CD4-positive, alpha-beta T cell treated with Interleukin-4 for 4 hours (primary cell): ENCODE results near the gene CD69.

Source experiments
- DNase-seq: peaks from one replicate; pipeline ENCODE4 v3.0.0-alpha.2; 2020

The CD69 gene

DNA sequence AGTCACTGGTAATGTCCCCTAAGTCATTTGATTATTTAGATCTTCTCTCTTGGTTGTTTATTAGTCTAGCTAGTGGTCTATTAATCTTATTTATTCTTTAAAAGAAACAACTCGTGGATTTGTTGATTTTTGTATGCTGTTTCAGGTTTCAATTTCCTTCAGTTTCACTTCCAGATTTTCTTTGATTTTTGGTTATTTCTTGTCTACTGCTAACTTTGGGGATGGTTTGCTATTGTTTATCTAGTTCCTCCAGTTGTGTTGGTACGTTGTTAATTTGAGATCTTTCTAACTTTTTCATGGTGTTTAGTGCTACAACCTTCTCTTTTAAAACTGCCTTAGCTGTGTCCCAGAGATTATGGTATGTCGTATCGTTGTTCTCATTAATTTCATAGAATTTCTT, 18.5 kb upstream of the CD69 start:
- no peak for DNase-seq

DNA sequence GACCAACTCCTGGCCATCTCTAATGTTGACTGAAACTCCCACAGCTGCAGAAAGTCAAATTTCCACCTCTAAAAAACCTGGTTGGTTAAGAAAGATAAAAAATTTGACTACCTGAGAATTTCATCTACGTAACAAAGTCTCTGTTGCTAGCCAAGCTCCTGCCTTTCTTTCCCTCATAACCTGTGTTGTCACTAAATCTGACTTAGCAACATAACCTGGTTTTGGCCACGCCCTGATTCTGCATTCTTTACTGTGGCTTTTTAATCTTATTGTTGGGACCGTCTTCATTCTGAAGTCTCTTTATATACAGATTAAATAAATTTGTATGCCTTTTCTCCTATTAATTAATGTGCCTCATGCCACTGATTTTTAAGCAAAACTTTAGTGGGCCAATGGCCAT, 16.1 kb upstream of the CD69 start:
- DNase-seq: no peak

DNA sequence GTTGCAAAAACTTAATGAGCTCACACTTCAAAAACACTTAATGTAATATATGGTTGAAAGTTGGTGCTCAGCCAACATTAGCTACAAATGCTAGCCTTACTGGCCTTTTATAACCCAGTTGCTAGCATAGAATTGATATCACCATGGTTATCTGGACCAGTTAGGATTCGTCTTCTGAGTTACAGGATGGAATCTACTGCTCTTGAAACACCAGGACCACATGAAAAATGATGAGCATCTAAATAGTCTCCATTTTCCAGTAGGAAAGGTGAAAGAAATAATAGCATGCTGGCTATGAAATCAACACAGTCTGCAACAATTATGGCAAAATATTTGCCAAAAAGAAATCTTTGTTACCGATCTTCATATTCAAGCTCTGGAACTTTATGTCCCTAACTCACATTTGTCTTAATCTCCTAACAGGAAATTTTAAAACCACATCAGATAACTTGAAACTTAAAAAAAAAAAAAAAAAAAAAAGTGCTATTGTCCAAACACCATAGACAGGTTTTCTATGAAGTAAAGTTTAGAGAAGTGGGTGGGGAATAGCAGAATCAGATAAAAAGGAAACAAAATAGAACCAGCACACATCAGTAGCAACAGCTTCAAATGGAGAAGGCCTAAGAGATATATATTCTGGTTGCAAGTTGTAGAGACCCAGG, 12.6 kb upstream of the CD69 start:
- no peak for DNase-seq

DNA sequence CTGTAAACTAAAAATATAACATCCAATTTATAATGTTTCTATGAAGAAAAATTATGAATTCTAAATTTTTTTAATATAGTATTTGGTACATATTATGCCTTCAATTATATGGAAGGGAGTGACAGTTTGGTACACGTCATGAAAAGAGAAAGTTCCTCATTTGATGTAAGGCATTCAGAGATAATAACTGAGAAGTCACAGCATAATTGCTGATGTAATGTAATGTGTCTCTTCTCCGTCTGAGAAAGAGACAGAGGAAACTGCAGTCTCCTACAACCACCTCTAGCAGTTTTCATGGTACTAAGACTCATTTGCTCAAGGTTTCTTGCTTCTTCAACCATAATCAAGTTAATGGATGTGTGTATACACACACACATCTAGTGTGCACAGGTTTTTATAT, 2.3 kb upstream of the CD69 start:
- no peak for DNase-seq

DNA sequence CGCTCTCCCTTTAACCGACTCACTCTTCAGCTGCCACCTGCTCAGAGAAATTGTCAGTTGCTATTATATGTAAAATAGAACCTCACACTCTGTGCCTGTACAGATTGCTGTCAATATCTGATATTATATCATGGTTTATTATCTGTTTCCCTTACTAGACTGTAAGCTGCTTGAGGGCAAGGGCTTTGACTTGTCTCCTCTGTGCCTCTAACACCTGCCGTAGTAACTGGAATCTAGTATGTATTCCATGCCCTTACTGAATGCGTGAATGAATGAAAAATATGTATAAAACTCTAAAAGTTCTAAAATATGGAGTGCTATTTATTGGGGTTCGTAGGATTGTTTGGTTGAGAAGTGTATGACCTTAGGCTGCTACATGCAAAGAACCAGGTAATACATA, 1.7 kb upstream of the CD69 start:
- DNase-seq: no peak

DNA sequence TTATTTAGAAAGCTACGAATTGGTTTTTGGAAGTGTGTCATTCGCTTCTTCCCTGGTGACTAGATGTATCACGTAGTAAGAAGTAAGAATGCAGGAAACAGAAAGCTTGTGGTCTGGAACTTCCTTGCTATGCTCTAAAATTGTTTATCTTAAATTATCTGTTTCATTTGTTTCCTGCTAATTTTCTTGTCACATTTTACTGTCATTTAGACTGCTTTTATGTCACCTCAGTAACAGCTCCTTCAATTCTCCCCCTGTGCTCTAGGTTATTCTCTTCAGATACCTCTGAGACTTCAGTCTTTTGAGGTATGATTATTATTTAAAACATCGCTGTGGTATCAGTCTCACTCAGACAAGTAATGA, 699 bp upstream of the CD69 start:
- DNase-seq: peak; percentile 86

DNA sequence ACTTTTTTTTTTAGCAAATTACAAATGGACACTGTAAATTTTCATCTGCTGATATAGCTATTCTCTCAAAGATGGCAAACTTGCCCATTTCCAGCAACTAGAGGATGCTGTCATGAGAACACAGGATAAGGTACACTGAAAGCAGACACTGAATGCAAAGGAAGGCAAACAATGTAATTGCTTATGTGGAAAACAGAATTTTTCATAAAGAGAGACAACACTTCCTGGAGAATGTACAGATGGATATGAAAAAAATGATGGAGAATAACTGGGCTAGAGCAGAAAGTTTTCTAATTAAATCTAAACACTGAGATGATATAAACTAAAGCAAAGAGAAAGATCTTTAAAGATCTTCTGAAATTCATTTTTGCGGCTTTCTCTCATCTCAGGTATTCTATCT, 581 bp downstream of the CD69 start:
- peak; percentile 33 for DNase-seq

DNA sequence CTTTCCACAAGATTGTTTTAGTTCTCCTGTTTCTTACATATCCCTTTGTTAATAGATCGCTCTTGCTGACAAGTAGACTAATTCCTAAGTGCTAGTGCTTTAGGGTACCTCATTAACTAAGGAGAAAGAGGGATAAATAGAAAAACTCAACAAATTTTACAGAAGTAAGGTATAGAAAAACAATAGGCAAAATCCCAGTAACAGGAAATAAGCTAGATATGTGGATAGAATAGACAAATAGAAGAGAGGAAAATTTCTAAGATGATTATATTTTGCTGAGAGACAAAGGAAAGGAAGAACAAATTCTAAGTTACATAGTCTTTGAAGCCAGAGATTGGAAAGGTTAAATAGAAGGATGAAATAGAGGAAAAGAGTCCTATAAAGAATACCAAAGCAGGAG, 1.0 kb downstream of the CD69 start:
- no peak for DNase-seq

DNA sequence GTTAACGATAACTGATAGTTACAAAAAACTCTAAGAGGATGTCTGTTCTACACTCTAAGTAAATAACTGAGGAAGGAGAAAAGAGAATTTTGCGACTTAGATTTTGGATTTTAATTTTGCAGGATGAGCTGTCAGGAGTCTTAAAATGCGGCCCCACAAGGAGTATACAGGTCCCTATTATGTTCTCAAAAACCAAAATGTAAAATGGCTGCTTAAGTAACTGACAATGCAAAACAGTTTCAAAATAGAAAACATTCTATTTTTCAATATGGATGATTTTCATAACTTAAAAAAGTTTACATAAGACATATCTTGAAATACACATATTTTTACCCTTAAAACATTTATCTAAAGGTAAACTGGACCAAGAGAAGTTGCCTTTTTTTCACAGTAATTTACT, 2.6 kb downstream of the CD69 start:
- no peak for DNase-seq

DNA sequence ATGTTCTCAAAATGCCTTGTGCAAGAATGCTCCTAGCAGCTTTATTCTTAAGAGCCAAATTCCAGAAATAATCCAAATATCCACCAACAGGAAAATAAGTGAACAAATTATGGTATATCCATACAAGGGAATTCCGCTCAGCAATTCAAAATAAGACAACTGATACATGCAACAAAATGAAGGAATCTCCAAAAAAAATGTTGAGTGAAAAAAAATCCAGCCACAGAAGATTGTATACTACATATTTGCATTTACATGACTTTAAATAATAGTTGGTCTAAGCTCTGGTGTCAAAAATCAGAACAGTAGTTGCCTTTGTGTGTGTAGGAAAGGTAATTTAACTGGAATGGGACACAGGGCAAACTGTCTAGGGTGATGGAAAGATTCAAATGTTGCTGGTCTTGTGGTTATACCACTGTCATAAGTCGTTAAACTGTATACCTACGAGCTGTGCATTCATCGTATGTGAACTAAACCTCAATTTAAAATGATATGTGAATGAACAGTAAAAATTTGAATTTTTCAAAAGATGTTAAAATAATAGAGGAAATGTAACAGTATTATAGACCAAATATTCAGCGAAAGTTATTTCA, 3.2 kb downstream of the CD69 start:
- DNase-seq: no peak

DNA sequence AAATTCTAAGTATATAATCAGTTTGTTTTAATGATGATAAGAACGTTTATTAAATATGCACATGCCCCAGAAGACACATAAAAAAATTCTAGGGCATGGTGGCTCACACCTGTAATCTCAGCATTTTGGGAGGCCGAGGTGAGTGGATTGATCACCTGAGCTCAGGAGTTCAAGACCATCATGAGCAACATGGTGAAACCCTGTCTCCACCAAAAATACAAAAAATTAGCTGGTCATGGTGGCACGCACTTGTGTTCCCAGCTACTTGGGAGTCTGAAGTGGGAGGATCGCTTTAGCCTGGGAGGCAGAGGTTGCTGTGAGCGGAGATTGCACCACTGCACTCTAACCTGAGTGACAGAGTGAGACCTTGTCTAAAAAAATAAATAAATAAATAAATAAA, 4.0 kb downstream of the CD69 start:
- no peak for DNase-seq

DNA sequence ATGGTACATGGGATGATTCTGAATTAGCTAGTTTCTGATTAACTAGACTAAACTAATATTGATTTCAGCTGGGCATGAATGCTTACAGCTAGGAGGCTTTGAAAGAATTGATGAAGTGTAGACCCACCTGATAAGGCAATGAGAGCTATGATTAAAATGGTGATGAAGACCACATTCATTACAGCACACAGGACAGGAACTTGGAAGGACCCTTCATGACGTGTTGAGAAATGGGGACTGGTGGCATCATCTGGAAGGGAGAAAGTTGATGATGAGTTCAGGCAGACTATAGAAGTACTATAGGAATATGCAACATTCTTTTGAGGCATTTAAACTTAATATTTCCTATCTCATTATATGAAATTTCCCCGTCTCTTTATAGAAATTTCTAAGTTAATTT, 4.5 kb downstream of the CD69 start:
- DNase-seq: no peak

DNA sequence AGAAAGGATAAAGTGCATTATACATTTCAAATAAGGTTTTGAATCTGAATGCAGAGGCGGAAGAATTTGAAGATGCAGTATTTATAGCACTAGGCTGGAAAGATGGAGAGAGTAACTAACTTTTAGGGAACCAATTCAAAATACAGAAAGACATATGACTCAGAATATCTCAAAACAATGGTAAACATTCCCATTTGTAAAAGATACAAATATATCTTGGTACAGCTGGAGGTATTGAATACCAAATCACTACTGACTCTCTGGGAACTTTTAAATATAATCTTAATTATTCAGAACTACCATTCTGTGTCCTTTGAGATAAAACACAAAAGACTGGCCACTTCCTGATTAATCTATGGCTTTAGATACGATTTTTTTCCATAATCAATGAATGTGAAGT, 5.1 kb downstream of the CD69 start:
- DNase-seq: no peak

DNA sequence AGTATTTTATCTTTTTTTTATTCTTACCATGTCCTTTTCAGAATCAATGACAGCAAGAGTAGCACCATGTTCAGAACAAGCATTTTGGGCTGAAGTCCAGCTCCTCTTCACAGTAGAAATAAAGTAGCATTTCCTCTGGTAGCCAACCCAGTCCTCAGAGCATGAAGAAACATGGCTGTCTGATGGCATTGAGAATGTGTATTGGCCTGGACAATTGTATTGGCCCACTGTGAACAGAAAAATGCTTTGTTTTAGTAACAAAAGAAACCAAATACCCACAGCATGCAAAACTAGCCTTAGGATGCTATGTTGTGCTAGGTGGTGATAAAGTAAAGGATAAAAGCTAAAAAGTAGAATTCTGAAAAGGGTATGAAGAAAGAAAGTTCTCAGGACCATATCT, 5.7 kb downstream of the CD69 start:
- DNase-seq: no peak

DNA sequence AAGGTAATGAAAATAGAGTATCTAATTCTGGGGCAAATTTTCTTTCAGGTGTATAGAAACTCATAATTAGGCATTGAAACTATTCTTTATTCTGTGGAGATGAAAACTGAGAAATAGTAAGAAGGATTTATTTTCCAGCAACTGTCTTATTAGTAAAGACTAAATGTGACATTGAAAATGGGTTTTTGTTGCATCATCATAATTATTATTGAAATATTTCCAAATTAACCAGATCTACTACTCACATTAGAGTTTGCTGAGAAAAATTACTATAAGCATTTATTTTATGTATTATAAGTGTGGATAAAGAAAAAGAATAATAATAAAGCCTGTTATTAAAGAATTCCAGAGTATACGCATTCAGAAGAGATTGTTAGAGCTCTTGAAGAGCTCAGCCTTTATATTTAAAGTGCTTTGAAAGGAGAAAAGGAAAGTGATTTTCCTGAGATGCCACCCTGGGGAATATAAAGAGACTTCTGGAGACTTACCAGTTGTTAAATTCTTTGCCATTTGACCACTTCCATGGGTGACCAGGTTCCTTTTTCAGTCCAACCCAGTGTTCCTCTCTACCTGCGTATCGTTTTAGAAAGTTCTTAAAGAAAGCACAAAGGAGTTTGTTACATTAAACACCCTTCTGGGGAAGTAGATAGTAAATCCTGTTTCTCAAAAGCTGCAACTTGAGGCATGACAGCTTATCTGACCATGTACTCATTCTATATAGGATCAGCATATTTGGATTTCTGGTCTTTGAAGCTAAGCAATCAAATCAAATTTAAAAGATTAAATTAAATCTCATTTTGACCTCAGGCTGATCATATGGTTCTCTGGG, 6.4 kb downstream of the CD69 start:
- no peak for DNase-seq

DNA sequence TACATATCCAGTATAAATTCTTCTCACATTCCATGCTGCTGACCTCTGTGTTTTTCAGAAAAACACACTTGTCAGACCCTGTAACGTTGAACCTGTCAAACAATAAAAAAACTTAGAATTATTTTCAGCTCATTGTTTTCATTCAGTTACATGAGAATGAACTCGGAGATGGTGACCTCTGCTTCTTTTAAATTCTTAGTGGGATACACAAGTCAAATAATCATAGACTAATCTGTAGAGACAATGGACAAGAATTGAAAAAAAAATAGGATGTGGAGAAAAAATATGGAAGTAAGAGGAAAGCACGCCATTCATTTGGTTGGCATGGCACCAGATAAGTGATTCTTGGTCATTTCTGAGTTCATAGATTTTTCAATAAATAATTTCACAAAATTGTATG, 7.2 kb downstream of the CD69 start:
- DNase-seq: no peak

DNA sequence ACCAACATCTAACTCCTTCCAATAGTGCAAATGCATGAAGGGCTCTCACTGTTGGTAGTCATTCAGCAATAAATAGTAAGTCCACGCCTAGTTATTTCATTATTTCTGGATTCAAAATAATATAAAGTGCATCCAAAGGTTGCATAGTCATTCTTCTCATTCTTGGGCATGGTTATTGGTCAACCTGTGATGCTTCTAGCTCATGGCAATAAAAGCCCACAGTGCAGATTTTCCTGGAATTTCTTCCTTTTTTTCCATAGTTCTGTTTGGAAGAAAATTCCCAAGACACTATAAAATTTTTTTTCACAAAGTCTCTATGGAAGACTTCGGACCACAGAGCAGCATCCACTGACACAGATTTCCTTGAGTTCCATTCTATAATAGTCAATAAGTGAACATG, 7.6 kb downstream of the CD69 start:
- DNase-seq: no peak

DNA sequence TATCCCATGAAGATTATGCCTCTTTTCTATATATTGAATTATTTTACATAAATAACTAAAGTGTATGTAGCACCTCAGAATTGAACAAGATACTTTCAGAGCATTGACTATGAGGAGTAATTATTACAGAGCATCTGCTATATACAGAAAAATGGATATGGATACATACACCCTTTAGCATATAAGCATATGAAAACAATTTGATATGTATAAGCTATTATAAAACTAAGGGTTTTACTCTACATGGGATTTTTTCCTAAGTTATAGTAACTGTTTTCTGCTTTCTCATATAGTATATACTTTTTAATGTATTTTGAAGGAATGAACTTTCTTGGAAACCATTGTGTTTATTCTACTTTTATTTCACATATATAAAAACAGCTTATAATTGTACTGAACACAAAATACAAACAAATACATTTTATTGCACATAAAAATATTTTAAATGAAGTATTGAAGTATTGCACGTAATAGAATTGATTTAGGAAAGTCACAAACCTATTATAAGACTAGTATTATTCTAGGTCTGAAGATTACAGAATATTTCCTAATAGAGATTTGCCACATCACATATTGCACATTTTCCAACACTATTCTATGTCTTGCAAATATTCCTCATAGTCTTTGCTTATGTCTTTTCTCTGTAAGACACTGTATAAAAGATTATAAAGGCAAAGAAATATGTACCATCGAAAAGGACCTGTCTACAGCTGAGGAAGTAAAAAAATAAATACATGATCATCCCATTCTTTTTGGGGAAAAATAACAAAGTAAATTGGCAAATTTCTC, 8.4 kb downstream of the CD69 start:
- no peak for DNase-seq

DNA sequence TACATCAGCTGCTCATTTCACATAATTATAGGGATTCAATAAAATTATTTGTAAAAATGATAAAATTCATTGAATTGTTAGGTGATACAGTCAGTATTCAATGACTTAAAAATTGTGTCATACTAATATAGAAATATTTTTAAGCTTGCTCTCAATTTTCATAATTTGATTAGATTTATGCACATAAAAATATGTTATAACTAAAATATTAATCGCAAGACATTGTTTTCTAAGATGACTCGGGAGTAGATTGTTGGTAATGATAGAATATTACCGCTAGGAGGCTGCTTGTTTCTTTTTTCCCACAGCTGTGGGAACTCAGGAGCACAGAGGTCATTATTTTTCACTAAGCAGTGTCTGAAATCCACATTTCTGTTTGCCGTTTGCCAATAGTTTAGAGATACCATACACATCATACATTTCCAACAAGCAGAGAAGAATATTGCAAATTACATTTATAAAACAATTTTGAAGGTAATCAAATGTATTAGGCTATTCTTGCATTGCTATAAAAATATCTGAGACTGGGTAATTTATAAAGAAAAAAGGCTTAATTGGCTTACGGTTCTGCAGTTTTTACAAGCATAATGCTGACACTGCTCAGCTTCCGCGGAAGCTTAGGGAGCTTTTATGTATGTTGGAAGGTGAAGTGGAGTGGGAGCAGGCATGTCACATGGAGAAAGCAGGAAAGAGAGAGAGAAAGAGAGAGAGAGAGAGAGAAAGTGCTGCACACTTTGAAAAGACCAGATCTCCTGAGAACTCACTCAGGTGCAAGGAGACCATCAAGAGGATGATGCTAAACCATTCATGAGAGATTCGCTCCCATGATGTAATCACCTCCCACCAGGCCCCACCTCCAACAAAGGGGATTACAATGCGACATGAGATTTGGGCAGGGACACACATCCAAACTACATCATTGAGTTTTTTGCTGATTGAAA, 9.2 kb downstream of the CD69 start:
- peak; percentile 48 for DNase-seq

DNA sequence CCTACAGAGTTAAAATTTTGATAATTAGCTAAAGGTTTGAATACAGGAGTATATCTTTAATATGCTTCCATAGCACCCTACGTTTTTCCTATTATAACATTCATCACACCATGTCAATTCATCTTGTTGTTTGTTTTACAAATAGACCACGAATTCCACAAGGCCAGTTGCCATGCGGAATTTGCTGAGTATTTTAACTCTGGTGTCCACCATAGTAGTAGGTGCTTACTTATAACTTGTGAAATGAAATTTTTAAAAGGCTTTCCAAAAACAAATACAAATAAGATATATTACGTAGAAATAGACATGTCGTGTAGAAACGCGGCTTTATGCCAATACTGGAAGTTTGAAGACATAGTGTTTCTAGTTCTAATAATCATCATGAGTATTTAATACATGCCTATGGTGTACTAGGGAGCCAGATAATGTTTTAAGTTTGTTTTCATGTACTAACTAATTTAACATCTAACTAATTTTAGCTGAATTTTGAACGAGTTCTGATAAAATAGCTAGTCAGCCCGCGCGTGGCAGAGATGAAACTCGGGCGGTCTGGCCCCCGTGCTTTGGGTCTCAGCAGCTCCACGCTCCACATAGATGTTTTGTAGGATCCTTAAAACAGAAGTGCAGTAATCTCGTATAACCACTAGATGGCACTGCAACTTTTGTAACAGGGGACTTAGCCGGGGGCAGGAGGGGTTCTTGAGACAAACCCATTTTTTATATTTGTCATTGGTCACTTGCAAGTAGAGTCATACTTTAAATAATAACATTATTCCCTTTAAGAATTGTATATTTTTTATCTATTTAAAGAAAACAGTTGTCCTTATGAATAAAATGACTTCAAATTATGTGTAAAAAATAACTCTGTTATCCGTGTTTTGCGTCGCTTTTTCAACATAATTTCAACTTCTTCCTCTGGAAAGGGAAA, 10.2 kb downstream of the CD69 start:
- DNase-seq: peak; percentile 83

DNA sequence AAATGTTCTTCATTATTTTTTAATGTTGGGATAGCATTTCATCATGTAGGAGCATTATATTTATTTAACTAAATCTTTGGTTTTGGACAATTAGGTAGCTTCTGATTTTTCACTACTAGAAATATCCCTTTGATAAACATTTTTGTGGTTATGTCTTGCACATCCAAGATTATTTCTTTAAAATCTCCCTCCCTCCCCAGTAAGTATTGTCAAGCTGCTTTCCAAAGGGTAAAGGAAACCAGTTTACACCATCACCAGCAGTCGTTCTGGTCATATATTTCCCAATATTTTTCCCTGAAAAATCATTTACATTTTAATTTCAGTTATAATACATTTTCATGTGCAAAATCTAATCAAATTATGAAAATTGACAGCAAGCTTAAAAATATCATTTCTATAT, 11.1 kb downstream of the CD69 start:
- no peak for DNase-seq
